A673 (cell line): ENCODE measurements around the gene PSD2. TPM values are rescaled to one million over a fixed set of nuclear protein-coding genes. Genes with fewer than 3 reads are reported as not detected.

Experiments
- BruUV-seq: library from RNA; stranded (reverse); fragments of 400-500 nt; replicated peaks from 2 replicates; lab custom pipeline; 2021; lab: Mats Ljungman, UMichigan
- CTCF ChIA-PET: fragments of 300-600 bp; sonication (Branson Sonifier 250); formaldehyde crosslinking; loops from one replicate; lab custom pipeline; 2022; ENCODE audit warnings: antibody characterized with exemption; lab: Charles Lee
- POLR2A ChIA-PET: fragments of 300-600 bp; sonication (Branson Sonifier 250); formaldehyde crosslinking; loops from one replicate; lab custom pipeline; 2022; ENCODE audit warnings: antibody characterized with exemption; ENCODE audit not compliant: low non-redundant PET; lab: Charles Lee
- DNase-seq: peaks from one replicate; pipeline ENCODE4 v3.0.0-alpha.2; 2015; ENCODE audit warnings: low spot score
- H3K27ac ChIP-seq: fragments of 200-600 bp; sonication (generic); 2 replicates; pipeline ENCODE4 v1.5.1; 2016; ENCODE audit warnings: mixed run types, low read depth, mild to moderate bottlenecking, mixed read lengths, antibody characterized with exemption, low read length; ENCODE audit not compliant: poor library complexity, severe bottlenecking
- H3K27me3 ChIP-seq: fragments of 200-600 bp; sonication (generic); replicated peaks from 2 replicates; pipeline ENCODE4 v1.6.1; 2017; ENCODE audit warnings: mixed run types, low read depth, mild to moderate bottlenecking, mixed read lengths, antibody characterized with exemption, low read length; ENCODE audit not compliant: insufficient read depth, poor library complexity
- H3K36me3 ChIP-seq: fragments of 200-600 bp; sonication (generic); 2 replicates; pipeline ENCODE4 v1.6.1; 2016; ENCODE audit warnings: mixed run types, mild to moderate bottlenecking, mixed read lengths, antibody characterized with exemption, low read length; ENCODE audit not compliant: insufficient read depth, poor library complexity, severe bottlenecking
- H3K4me1 ChIP-seq: fragments of 200-600 bp; sonication (generic); 2 replicates; pipeline ENCODE4 v1.6.1; 2017; ENCODE audit warnings: mixed run types, mild to moderate bottlenecking, mixed read lengths, antibody characterized with exemption, low read length; ENCODE audit not compliant: insufficient read depth, poor library complexity, severe bottlenecking
- H3K4me3 ChIP-seq: fragments of 200-600 bp; sonication (generic); 2 replicates; pipeline ENCODE4 v1.5.1; 2016; ENCODE audit warnings: low read depth, mixed run types, mild to moderate bottlenecking, mixed read lengths, low read length; ENCODE audit not compliant: poor library complexity, severe bottlenecking
- H3K9me3 ChIP-seq: fragments of 200-600 bp; sonication (generic); 2 replicates; pipeline ENCODE4 v1.6.1; 2016; ENCODE audit warnings: mixed run types, low read depth, mild to moderate bottlenecking, mixed read lengths, antibody characterized with exemption, low read length; ENCODE audit not compliant: poor library complexity, severe bottlenecking
- EZH2 ChIP-seq: fragments of 200-600 bp; sonication (generic); IDR thresholded peaks from 2 replicates; pipeline ENCODE4 v1.6.1; 2017; ENCODE audit warnings: borderline replicate concordance, low read depth, mild to moderate bottlenecking, mixed read lengths, antibody characterized with exemption, low read length; ENCODE audit not compliant: poor library complexity, severe bottlenecking
- intact Hi-C: fragments of 100-400 bp; cut with micrococcal nuclease; formaldehyde crosslinking; loops from one replicate; pipeline ENCODE4 v1.10.0; 2022; ENCODE audit not compliant: unreplicated experiment
- total RNA-seq: library from RNA; stranded (reverse); gene quantifications from 2 replicates; pipeline ENCODE4 v1.2.3, GENCODE V29; 2021
- TF ChIP-seq, protein P1 (sequence below): fragments of 300-800, 200-600 bp; sonication (generic); conservative IDR thresholded peaks from 2 replicates; pipeline ENCODE4 v1.5.1; 2017; ENCODE audit warnings: low read depth, mild to moderate bottlenecking, antibody characterized with exemption, low read length, moderate library complexity, mixed read lengths

The PSD2 gene
- total RNA-seq, 1 experiment from 2014 or later: 0.26 TPM

GRCh38 chr5:139848508-139849100 is 53.0 kb downstream of the PSD2 start:
- POLR2A ChIA-PET: no interaction called here
- CTCF ChIA-PET: interaction anchor here (0.7 kb wide), 1 partner anchor 65 kb away, joined by 4 read pairs; no protein-coding TSS in a partner anchor
- intact Hi-C loops: loop anchor here (10.0 kb wide), 1 partner anchor 214 kb away; no protein-coding TSS in a partner anchor
- H3K9me3 ChIP-seq: no peaks in the 10 kb centered on the region
- no peaks in the 10 kb centered on the region for H3K4me1 ChIP-seq
- H3K36me3 ChIP-seq: no peaks in the 10 kb centered on the region
- H3K27me3 ChIP-seq: peaks cover 13% of the 10 kb centered on the region
- DNase-seq: no peak
- TF ChIP-seq, protein P1, sequence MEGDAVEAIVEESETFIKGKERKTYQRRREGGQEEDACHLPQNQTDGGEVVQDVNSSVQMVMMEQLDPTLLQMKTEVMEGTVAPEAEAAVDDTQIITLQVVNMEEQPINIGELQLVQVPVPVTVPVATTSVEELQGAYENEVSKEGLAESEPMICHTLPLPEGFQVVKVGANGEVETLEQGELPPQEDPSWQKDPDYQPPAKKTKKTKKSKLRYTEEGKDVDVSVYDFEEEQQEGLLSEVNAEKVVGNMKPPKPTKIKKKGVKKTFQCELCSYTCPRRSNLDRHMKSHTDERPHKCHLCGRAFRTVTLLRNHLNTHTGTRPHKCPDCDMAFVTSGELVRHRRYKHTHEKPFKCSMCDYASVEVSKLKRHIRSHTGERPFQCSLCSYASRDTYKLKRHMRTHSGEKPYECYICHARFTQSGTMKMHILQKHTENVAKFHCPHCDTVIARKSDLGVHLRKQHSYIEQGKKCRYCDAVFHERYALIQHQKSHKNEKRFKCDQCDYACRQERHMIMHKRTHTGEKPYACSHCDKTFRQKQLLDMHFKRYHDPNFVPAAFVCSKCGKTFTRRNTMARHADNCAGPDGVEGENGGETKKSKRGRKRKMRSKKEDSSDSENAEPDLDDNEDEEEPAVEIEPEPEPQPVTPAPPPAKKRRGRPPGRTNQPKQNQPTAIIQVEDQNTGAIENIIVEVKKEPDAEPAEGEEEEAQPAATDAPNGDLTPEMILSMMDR: no peak
- no peak for TF ChIP-seq EZH2
- no TSS peak for BruUV-seq
- peak overlapping the region; percentile 66 for H3K4me3 ChIP-seq
- H3K27ac ChIP-seq: no peak overlapping the region

GRCh38 chr5:139849501-139849900 is 53.9 kb downstream of the PSD2 start:
- no peak overlapping the region for H3K4me3 ChIP-seq
- H3K9me3 ChIP-seq: no peaks in the 10 kb centered on the region
- H3K4me1 ChIP-seq: no peaks in the 10 kb centered on the region
- H3K27me3 ChIP-seq: peaks cover 13% of the 10 kb centered on the region
- ChIA-PET POLR2A (no interaction called here), CTCF (interaction anchor here (0.7 to 1.1 kb wide), 2 partner anchors 18 to 84 kb away, joined by 3 read pairs; no protein-coding TSS in a partner anchor)
- TF ChIP-seq, protein P1: no peak
- TF ChIP-seq EZH2: no peak
- DNase-seq: no peak
- H3K36me3 ChIP-seq: no peaks in the 10 kb centered on the region
- BruUV-seq: no TSS peak
- no peak overlapping the region for H3K27ac ChIP-seq
- intact Hi-C loops: loop anchor here (10.0 kb wide), 1 partner anchor 215 kb away; no protein-coding TSS in a partner anchor

DNA sequence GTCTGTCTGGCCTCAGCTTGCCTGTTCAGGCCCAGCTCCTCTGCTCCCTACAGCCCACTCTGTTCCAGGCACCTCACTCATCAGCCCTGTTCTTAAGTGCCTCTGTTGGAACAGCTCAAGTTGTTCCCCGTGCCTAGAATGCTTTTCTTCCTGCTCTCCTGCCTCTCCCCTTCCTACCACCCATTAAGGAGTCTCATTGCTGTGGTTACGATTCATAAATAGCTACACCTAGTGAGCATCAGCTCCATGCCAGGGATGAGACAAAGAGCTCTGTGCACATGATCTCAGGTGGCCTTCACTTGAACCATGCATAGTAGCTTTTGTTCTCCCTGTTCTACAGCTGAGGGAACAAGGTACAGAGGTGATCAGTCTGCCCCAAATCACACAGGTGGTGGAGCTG is 54.3 kb downstream of the PSD2 start:
- H3K36me3 ChIP-seq: no peaks in the 10 kb centered on the region
- H3K4me3 ChIP-seq: no peak overlapping the region
- H3K27ac ChIP-seq: no peak overlapping the region
- peaks cover 13% of the 10 kb centered on the region for H3K27me3 ChIP-seq
- POLR2A ChIA-PET: no interaction called here
- no peaks in the 10 kb centered on the region for H3K9me3 ChIP-seq
- intact Hi-C loops: loop anchor here (10.0 kb wide), 1 partner anchor 215 kb away; no protein-coding TSS in a partner anchor
- no TSS peak for BruUV-seq
- no peak for DNase-seq
- TF ChIP-seq, protein P1: no peak
- TF ChIP-seq EZH2: no peak
- H3K4me1 ChIP-seq: no peaks in the 10 kb centered on the region
- CTCF ChIA-PET: interaction anchor here (0.7 to 1.1 kb wide), 2 partner anchors 17 to 84 kb away, joined by 3 read pairs; no protein-coding TSS in a partner anchor
